Panc1 (cell line): Measurements from ENCODE around the gene GRK2. TPM values are rescaled to one million over a fixed set of nuclear protein-coding genes. Genes with fewer than 3 reads are reported as not detected.

Experiments used
- ATAC-seq: fragments of 200-7000 bp; cut with Tn5 transposase; 2 replicates; pipeline ENCODE4 v1.9.1; 2020; ENCODE audit warnings: mild to moderate bottlenecking, moderate library complexity
- BruUV-seq: library from RNA; stranded (reverse); fragments of 400-500 nt; replicated peaks from 2 replicates; lab custom pipeline; 2021; lab: Mats Ljungman, UMichigan
- CTCF ChIA-PET: fragments of 300-600 bp; sonication (Branson Sonifier 250); formaldehyde crosslinking; loops from one replicate; lab custom pipeline; 2022; ENCODE audit warnings: antibody characterized with exemption; lab: Charles Lee
- POLR2A ChIA-PET: fragments of 300-600 bp; sonication (Branson Sonifier 250); formaldehyde crosslinking; loops from one replicate; lab custom pipeline; 2022; ENCODE audit warnings: antibody characterized with exemption; lab: Charles Lee
- DNase-seq: peaks from one replicate; pipeline ENCODE4 v3.0.0-alpha.2; 2010; ENCODE audit warnings: low read depth, low spot score
- H3K27ac ChIP-seq: 2 replicates; pipeline ENCODE4 v1.5.1; 2011; ENCODE audit warnings: mild to moderate bottlenecking, low read length, inconsistent platforms
- H3K27me3 ChIP-seq: fragments of 200-500 bp; sonication (Bioruptor generic); 2 replicates; pipeline ENCODE4 v1.6.0; 2014; ENCODE audit warnings: low read length, inconsistent platforms; ENCODE audit not compliant: control insufficient read depth, insufficient read depth
- H3K36me3 ChIP-seq: fragments of 200-500 bp; sonication (Bioruptor generic); 2 replicates; pipeline ENCODE4 v1.5.1; 2014; ENCODE audit warnings: inconsistent platforms, mild to moderate bottlenecking, low read length, moderate library complexity; ENCODE audit not compliant: control insufficient read depth, insufficient read depth
- H3K4me1 ChIP-seq: 2 replicates; pipeline ENCODE4 v1.5.1; 2011; ENCODE audit warnings: inconsistent platforms, mild to moderate bottlenecking, low read length, moderate library complexity; ENCODE audit not compliant: control insufficient read depth, insufficient read depth
- H3K4me3 ChIP-seq, 2 experiments: 2 replicates each; pipeline ENCODE4 v1.5.1; 2011 to 2012; ENCODE audit warnings: low read depth in 2 of 2, low read length in 2 of 2, mild to moderate bottlenecking in 2 of 2, inconsistent platforms in 1 of 2, moderate library complexity in 1 of 2
- H3K9me3 ChIP-seq: fragments of 200-500 bp; sonication (Bioruptor generic); 2 replicates; pipeline ENCODE4 v1.5.1; 2014; ENCODE audit warnings: low read depth, mild to moderate bottlenecking, inconsistent platforms, low read length, moderate library complexity; ENCODE audit not compliant: control insufficient read depth, insufficient read depth
- CTCF ChIP-seq: fragments of 450-650 bp; IDR thresholded peaks from 2 replicates; pipeline ENCODE4 v1.5.1; 2017; ENCODE audit warnings: mild to moderate bottlenecking
- POLR2AphosphoS5 ChIP-seq: IDR thresholded peaks from 2 replicates; pipeline ENCODE4 v1.6.1; 2012; ENCODE audit warnings: mild to moderate bottlenecking, low read depth, low read length, moderate library complexity
- REST ChIP-seq, 2 experiments: IDR thresholded peaks; 2 replicates each; pipeline ENCODE4 v1.6.1; 2011 to 2012; ENCODE audit warnings: low read depth in 2 of 2, control low read depth in 1 of 2, low read length in 1 of 2, mild to moderate bottlenecking in 1 of 2, moderate library complexity in 1 of 2; ENCODE audit not compliant: insufficient read depth in 1 of 2
- SIN3A ChIP-seq: IDR thresholded peaks from 2 replicates; pipeline ENCODE4 v1.6.1; 2012; ENCODE audit warnings: low read depth, mild to moderate bottlenecking, low read length, moderate library complexity, borderline replicate concordance; ENCODE audit not compliant: insufficient read depth
- TCF7L2 ChIP-seq: IDR thresholded peaks from 2 replicates; pipeline ENCODE4 v1.6.1; 2011; ENCODE audit warnings: mild to moderate bottlenecking, low read depth, low read length, inconsistent platforms
- in situ Hi-C: cut with HindIII; loops from 2 replicates; pipeline ENCODE4 v1.10.0; 2016; ENCODE audit warnings: low sequenced_read_pairs, low pct_unique_long_range_greater_than_20kb
- intact Hi-C: fragments of 100-400 bp; cut with micrococcal nuclease; formaldehyde crosslinking; loops from one replicate; pipeline ENCODE4 v1.10.0; 2022; ENCODE audit not compliant: unreplicated experiment
- total RNA-seq: library from RNA; stranded (reverse); gene quantifications from one replicate; pipeline ENCODE4 v1.2.1, GENCODE V29; 2021; ENCODE audit not compliant: unreplicated experiment

GRK2 gene
- total RNA-seq, 1 experiment from 2014 or later: 103 TPM

GRCh38 chr11:67243051-67243450 lies 23.2 kb upstream of the GRK2 start:
- ATAC-seq: no peak
- TF ChIP-seq CTCF: no peak
- TF ChIP-seq SIN3A: no peak
- no peak for TF ChIP-seq REST (IDR thresholded peaks at IDR 0.05; ENCODE audit: insufficient read depth in 1 of 2, low read depth in 2 of 2, low read length in 1 of 2)
- TF ChIP-seq TCF7L2: no peak
- TF ChIP-seq POLR2AphosphoS5: no peak
- Histone ChIP-seq H3K27me3 (no peaks in the 10 kb centered on the region), H3K36me3 (peaks cover 34% of the 10 kb centered on the region), H3K27ac (no peak overlapping the region), H3K9me3 (no peaks in the 10 kb centered on the region), H3K4me3 (no peak overlapping the region), H3K4me1 (peaks cover 28% of the 10 kb centered on the region)
- intact Hi-C loops (no loop called here), in situ Hi-C loops (no loop called here)
- DNase-seq: no peak
- CTCF ChIA-PET: no interaction called here
- POLR2A ChIA-PET: interaction anchor here (0.5 kb wide), 1 partner anchor 101 kb away, joined by 14 read pairs; no protein-coding TSS in a partner anchor
- BruUV-seq: no TSS peak

- H3K4me3 ChIP-seq: no peak overlapping the region
- POLR2A ChIA-PET: no interaction called here
- no peaks in the 10 kb centered on the region for H3K9me3 ChIP-seq
- H3K27ac ChIP-seq: no peak overlapping the region
- H3K4me1 ChIP-seq: peaks cover 16% of the 10 kb centered on the region
- TF ChIP-seq POLR2AphosphoS5: no peak
- TF ChIP-seq REST (IDR thresholded peaks at IDR 0.05; ENCODE audit: insufficient read depth in 1 of 2, low read depth in 2 of 2, low read length in 1 of 2): no peak
- no peak for TF ChIP-seq SIN3A
- TF ChIP-seq TCF7L2: no peak
- TF ChIP-seq CTCF: no peak
- ATAC-seq: no peak
- intact Hi-C loops (no loop called here), in situ Hi-C loops (no loop called here)
- DNase-seq: no peak
- no peaks in the 10 kb centered on the region for H3K27me3 ChIP-seq
- H3K36me3 ChIP-seq: peaks cover 53% of the 10 kb centered on the region
- BruUV-seq: no TSS peak
- CTCF ChIA-PET: no interaction called here
Measured at GRCh38 chr11:67245046-67245445, 21.2 kb upstream of the GRK2 start.
